ENCODE data around the gene POM121L12. TPM values are rescaled to one million over a fixed set of nuclear protein-coding genes. Genes with fewer than 3 reads are reported as not detected.

POM121L12 gene
- total RNA-seq (not detected), polyA plus RNA-seq (not detected)

DNA sequence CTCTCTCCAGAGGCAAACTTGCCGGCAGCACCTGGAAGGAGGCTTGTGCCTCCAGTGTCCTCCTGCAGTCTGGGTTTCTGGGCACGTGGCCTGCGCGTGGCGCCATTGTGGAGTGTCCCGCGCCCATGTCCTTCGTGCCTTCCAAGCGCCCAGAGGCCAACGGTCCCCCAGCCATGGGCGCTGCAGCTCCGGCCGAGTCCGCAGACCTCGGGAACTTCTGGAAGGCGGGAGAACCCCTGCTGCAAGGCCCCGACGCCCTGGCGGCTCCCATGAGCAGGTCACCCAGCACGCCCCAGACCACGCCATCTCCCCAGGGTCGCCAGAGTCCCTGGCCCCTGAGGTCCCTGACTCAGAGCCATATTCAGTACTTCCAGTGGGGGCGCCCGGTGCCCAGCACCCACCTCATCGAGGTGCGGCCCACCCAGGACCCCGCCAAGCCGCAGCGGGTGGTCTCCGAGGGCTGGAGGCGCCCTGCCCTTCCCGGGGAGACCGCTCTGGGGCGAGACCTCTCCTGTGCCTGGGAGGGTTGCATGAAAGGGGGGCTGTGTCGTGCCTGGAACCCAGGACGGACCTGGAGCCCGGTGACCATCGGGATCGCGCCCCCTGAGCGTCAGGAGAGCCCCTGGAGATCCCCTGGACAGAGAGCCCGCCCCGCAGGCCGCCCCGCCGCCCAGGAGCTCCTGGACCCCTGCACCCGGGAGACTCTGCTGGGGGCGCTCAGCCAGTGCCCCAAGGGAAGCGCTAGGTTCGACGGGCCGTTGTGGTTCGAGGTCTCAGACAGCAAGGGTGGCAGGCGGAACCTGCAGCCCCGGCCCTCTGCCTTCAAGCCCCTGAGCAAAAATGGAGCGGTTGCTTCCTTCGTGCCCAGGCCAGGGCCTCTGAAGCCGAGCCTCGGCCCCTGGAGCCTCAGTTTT lies at the start of gene POM121L12:
Gene POM121L12 (plus strand): TSS at position 135 of the 914 bp plus-strand sequence. CDS start 39 bp downstream, at position 174.
- peaks cover 0 to 4% (median 0%) of the 10 kb centered on the region in 4 donors for H3K9me3 ChIP-seq
- no peaks in the 10 kb centered on the region for H3K27me3 ChIP-seq
- no peak within 1 kb of the TSS for H3K4me3 ChIP-seq
- intact Hi-C loops (cut with DNase I), result no loop called here
- WGBS, 2 donors, result 93 to 94% methylated on average over 59 of the region's 59 CpGs
- DNase-seq, result no peak
- TF ChIP-seq CTCF (IDR thresholded peaks at IDR 0.05), result no peak
- H3K27ac ChIP-seq, result no peak within 1 kb of the TSS
- no peaks in the 10 kb centered on the region for H3K36me3 ChIP-seq
- no peaks in the 10 kb centered on the region for H3K4me1 ChIP-seq

DNA sequence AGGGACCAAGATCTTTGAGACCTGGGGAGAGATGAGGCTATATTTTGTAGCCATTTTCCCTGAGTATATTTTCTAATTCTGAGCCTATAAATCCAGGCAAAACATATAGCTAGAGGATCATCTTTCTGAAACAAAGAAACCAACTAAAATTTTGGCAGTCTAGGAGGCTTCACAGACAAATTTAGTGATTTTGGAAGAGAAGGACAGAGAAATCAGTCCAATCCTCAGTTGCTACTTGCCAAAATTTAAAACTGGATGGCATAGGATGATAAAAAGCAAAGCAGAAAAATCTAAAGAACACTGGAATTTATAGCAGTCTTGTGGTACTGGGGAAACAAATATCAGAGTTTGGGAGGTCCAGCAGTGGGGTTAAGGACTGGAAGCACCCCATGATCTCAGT lies 43.4 kb upstream of the POM121L12 start:
- H3K36me3 ChIP-seq, result no peaks in the 10 kb centered on the region
- intact Hi-C loops (cut with DNase I), result no loop called here
- H3K4me3 ChIP-seq, result no peak overlapping the region
- H3K27ac ChIP-seq, result no peak overlapping the region
- TF ChIP-seq CTCF (IDR thresholded peaks at IDR 0.05) (no peak), POLR2AphosphoS5 (IDR thresholded peaks at IDR 0.05) (no peak), POLR2A (IDR thresholded peaks at IDR 0.05) (no peak), EP300 (IDR thresholded peaks at IDR 0.05) (no peak)
- H3K9me3 ChIP-seq, result no peaks in the 10 kb centered on the region
- no peak for DNase-seq
- H3K27me3 ChIP-seq, result no peaks in the 10 kb centered on the region
- H3K4me1 ChIP-seq, result no peaks in the 10 kb centered on the region

DNA sequence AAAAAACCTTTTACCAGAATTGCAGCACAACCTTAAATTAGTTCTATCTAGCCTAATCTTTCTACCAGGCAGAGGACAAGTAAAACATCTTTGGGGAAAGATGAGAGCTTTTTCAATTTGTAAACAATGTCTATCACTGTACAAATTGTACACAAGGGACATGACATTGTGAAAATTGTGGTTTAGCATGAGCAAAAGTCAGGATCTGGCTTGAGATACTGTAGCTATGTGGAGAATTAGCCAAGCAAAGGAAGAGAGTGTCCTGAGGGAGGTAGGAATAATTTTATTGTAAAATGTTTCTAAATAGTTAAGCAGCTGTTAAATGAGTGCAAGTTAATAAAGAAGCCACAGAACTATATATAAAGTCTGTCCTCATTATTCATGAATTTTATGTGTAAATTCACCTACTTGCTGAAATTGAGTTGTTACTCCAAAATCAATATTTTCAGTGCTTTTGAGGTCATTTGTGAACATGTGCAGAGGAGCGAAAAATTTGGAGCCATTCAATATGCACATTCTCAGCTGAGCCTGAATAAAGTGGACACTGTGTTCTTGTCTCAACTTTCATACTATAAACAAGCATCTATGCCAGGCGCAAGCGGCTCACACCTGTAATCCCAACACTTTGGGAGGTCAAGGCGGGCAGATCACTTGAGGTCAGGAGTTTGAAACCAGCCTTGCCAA lies 42.8 kb upstream of the POM121L12 start:
- no peaks in the 10 kb centered on the region for H3K9me3 ChIP-seq
- TF ChIP-seq CTCF (IDR thresholded peaks at IDR 0.05), result no peak
- no peak for TF ChIP-seq EP300 (IDR thresholded peaks at IDR 0.05)
- TF ChIP-seq POLR2A (IDR thresholded peaks at IDR 0.05), result no peak
- TF ChIP-seq POLR2AphosphoS5 (IDR thresholded peaks at IDR 0.05), result no peak
- H3K36me3 ChIP-seq, result no peaks in the 10 kb centered on the region
- H3K4me1 ChIP-seq, result no peaks in the 10 kb centered on the region
- intact Hi-C loops (cut with DNase I), result no loop called here
- H3K27me3 ChIP-seq, result no peaks in the 10 kb centered on the region
- H3K4me3 ChIP-seq, result no peak overlapping the region
- no peak overlapping the region for H3K27ac ChIP-seq
- no peak for DNase-seq
- WGBS, 2 donors, result 84 to 93% methylated on average over 4 of the region's 4 CpGs

- WGBS, 2 donors, result 35 to 51% methylated on average over 1 of the region's 1 CpG
- DNase-seq, result no peak
- Histone ChIP-seq H3K36me3 (no peaks in the 10 kb centered on the region), H3K27ac (no peak overlapping the region), H3K4me1 (no peaks in the 10 kb centered on the region), H3K4me3 (no peak overlapping the region), H3K9me3 (no peaks in the 10 kb centered on the region), H3K27me3 (no peaks in the 10 kb centered on the region)
- intact Hi-C loops (cut with DNase I), result no loop called here
- TF ChIP-seq POLR2AphosphoS5 (IDR thresholded peaks at IDR 0.05), result no peak
- TF ChIP-seq POLR2A (IDR thresholded peaks at IDR 0.05), result no peak
- no peak for TF ChIP-seq EP300 (IDR thresholded peaks at IDR 0.05)
- TF ChIP-seq CTCF (IDR thresholded peaks at IDR 0.05), result no peak
Observed at GRCh38 chr7:52995676-52996075, 39.8 kb upstream of the POM121L12 start.

All from sigmoid colon (tissue), 7 donors.